HL-60 (cell line): ENCODE data around the gene ZNF740.

Source experiments
- CTCF ChIP-seq: IDR thresholded peaks from one replicate; pipeline ENCODE4 v1.5.1; 2011; ENCODE audit warnings: low read length, control low read depth, inconsistent platforms; ENCODE audit not compliant: insufficient read depth
- REST ChIP-seq: IDR thresholded peaks from 2 replicates; pipeline ENCODE4 v1.6.1; 2012; ENCODE audit warnings: low read depth; ENCODE audit not compliant: insufficient replicate concordance

- TF ChIP-seq CTCF (no peak), REST (no peak)
Observed at GRCh38 chr12:53219956-53220693, 39.6 kb downstream of the ZNF740 start.
